Suprapubic skin (tissue), 4 donors: ENCODE results near the gene KRT73.

Source experiments
- CTCF ChIP-seq, 2 donors: fragments of 200-600 bp in 1 of 2; fragments of 450-650 bp in 1 of 2; sonication (generic) in 1 of 2; IDR thresholded peaks; one replicate each; pipeline ENCODE4 v1.5.1; 2016 to 2019; ENCODE audit warnings: antibody characterized with exemption in 2 of 2, mild to moderate bottlenecking in 1 of 2, moderate library complexity in 1 of 2
- EP300 ChIP-seq: sonication (generic); formaldehyde crosslinking; IDR thresholded peaks from one replicate; pipeline ENCODE4 v1.6.1; 2017; ENCODE audit warnings: antibody characterized with exemption
- POLR2A ChIP-seq, 2 donors: fragments of 450-650 bp; IDR thresholded peaks; one replicate each; pipeline ENCODE4 v1.6.1; 2017; ENCODE audit warnings: antibody characterized with exemption in 2 of 2, mild to moderate bottlenecking in 2 of 2, moderate library complexity in 2 of 2
- POLR2AphosphoS5 ChIP-seq, 3 donors: sonication (generic); formaldehyde crosslinking; IDR thresholded peaks; one replicate each; pipeline ENCODE4 v1.6.1; 2017; ENCODE audit warnings: antibody characterized with exemption in 3 of 3

- TF ChIP-seq CTCF (IDR thresholded peaks at IDR 0.05), result no peak
- TF ChIP-seq POLR2AphosphoS5 (IDR thresholded peaks at IDR 0.05), result no peak
- no peak for TF ChIP-seq POLR2A (IDR thresholded peaks at IDR 0.05)
- no peak for TF ChIP-seq EP300
These were observed 43.9 kb upstream of the KRT73 start for GRCh38 chr12:52662093-52662917.
